Stimulated activated CD4-positive, alpha-beta T cell treated with anti-CD3 and anti-CD28 coated beads, TNF-alpha, amount 100 ng/mL, for 1 hour (primary cell): ENCODE results near the gene SECTM1.
A peak's percentile ranks its signal among the peaks of the same experiment; 100 is the strongest.

Experiments used
- DNase-seq, 3 donors: peaks; one replicate each; pipeline ENCODE4 v3.0.0-alpha.2; 2020; ENCODE audit warnings: low read depth in 3 of 3, low spot score in 1 of 3

The SECTM1 gene

DNA sequence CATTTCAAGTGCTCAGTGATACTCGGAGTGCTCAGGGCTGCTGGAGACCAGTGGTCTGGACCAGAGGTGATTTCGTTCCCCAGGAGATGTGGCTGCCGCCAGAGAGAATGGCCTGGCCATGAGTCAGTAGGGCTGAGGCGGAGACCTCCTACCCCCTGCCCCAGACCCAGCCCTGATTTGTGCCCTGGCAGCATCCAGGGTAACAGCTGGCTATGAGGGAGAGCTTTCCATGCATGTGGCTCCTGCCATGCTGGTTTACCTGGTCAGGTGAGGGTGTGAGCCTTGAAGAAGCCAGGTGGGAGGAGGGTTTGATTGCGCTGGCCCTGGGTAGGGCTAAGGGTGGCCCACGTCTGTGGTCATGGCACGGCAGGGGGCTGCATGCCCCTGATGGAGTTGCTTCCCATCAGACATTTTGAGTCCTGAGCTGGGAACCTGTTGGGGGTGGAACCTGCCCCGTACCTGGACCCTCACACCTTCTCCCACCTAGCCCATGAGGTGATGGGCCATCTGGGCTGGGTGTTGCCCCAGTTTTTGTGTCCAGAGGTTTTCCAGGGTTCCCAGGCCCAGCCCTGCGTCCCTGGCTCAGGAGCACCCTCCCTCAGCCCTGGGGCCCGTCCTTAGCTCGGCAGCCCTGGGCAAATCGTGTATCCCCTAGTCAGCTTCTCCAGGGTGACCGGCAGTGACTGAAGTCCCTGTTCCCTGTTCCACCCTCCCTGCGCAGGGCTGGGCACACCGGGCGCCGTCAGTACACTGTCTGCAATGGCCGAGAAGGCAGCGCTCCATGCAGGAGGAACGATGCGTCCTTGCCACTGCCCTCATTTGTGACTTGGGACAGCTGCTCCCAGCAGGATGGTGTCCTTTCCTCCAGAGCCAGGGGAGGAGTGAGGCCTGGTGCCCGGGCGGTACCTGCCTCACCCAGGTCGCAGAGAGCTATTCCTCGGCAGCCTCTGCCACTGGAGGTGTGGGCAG, 51.0 kb downstream of the SECTM1 start:
- no peak for DNase-seq

DNA sequence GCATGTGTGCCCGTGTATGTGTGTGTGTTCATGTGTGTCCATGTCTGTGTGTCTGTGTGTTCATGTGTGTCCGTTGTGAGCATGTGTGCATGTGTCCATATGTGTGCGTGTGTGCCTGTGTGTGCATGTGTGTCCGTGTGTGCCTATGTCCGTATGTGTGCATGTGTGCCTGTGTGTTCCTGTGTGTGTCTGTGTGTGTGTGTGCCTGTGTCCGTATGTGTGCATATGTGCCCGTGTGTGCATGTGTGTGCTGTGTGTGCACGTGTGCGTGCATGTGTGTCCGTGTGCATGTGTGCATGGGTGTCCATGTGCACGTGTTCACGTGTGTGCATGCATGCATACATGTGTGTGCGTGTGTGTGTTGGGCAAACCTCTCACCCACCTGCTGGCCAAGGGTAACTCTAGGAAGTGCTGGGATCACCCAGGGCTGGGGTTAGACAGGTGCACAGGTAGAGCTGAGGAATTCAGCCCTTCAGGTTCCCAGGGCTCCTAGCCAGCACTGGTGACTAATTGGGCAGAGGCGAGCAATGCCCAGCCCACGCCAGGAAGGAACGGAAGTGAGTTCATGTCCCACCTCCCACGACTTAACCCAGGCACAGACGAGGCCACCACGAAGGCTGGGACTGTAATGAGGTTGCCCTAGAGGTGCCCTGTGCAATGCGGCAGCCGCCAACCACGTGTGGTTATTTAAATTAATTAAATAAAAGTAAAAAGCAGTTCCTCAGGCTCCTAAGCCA, 51.9 kb downstream of the SECTM1 start:
- no peak for DNase-seq

DNA sequence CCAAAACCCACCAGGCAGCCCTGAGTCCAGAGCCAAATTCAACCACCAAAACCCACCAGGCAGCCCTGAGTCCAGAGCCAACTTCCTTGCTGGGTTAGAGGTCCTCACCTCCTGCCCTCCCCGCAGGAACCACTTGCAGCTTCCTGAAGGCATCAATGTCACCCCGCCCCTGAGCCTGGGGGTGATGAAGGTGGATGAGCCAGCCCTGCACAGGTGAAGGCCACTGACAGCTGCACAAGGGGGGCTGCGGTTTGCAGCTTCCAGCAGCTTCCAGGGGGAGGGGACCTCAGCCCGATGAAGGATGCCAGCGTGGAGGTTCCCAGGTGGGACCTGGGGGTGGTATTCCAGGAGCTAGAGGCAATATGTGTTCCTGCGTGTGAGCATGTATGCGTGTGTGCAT, 52.5 kb downstream of the SECTM1 start:
- no peak for DNase-seq

DNA sequence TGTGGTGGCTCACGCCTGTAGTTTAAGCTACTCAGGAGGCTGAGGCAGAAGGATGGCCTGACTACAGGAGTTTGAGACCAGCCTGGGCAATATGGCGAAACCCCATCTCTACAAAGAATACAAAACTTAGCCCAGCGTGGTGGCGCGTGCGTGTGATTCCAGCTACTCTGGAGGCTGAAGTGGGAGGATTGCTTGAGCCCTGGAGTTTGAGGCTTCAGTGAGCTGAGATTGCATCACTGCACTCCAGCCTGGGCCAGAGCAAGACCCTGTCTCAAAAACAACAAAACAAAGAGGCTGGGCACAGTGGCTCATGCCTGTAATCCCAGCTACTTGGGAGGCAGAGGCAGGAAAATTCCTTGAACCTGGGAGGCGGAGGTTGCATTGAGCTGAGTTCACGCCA, 53.0 kb downstream of the SECTM1 start:
- DNase-seq: no peak

DNA sequence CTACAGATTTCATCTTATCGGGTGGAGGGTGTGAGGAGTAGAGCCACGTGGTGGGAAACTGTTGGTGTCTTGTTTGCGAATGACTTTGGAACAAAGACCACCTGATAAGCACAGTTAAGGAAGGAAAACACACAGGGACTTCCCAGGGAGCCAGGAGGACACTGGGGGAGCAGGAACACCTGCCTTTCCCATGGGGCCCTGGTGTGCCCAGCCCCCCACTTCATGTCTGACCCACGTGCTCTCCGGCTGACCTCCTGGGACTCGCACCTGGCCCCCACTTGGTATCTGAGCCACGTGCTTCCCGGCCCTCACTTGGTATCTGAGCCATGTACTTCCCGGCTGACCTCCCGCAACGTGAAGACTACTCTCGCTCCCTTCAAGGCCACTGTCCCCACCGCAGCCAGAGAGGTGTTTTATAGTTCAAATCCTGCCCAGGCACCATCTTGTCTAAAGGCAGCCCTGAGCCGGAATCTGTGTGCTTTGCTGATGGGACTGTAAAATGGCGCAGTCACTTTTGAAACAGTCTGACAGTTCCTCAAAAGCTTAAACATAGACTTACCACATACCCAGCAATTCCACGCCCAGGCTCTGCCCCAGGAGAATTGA, 54.7 kb downstream of the SECTM1 start:
- DNase-seq: no peak

DNA sequence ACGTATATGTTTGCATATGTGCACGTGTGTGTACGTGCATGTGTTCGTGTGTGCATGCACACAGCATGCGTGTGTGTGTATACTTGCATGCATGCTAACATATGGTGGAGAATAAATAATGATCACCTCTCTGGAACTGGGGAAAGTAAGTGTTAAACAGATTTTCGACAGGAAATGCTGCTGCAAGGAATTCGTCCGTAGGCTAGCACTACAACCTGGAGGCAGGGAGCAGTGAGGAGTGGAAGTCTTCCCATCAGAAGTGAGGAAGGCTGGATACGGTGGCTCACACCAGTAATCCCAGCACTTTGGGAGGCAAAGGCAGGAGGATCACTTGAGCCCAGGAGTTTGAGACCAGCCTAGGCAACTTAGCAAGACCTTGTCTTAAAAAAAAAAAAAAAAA, 55.3 kb downstream of the SECTM1 start:
- DNase-seq: no peak

DNA sequence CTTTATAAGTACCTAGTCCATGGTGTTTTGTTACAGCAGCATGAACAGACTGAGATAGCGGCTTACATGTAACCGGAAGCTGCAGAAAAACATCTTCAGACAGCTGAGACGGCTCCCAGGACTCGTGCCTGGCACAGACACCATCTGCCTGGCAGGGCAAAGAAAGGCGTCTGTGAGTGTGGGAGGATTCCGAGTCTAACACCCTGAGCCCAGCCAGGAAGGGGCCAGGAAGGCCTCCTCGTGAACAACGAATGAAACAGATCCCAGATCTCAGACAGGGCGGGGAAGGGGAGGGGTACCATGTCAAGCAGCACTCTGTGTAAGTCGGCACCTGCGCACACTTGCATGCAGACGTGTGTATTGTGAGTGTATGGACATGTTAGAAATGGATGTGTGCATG, 55.7 kb downstream of the SECTM1 start:
- no peak for DNase-seq

DNA sequence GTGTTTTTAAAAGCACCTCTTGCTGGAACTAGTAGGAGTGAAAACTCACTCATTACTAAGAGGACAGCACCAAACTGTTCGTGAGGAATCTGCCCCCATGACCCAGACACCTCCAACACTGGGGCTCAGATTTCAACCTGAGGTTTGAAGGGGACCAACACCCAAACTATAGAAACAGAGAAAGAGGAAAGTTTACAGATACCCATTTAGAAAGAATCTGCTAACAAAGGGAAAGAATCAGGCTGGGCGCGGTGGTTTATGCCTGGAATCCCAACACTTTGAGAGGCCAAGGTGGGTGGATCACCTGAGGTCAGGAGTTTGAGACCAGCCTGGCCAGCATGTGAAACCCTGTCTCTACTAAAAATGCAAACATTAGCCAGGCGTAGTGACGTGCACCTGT, 56.6 kb downstream of the SECTM1 start:
- no peak for DNase-seq

DNA sequence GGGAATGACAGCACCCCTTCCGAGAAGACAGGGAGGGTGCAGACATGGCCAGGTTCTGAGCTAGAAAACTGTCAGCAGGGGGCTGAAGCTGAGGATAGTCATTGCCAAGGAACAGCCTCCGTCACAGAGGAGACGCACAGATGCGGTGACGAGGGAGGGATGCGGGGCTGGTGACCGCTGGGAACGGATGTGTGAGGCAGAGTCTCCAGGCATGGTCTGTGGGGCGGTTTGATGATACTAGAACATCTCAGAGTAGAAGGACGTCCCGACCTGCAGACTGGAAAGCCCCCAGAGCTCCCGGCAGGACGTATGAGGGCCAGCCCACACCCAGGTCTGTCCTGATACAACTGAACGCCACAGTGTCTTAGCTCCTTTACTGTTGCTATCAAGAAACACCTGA, 58.2 kb downstream of the SECTM1 start:
- DNase-seq: no peak

DNA sequence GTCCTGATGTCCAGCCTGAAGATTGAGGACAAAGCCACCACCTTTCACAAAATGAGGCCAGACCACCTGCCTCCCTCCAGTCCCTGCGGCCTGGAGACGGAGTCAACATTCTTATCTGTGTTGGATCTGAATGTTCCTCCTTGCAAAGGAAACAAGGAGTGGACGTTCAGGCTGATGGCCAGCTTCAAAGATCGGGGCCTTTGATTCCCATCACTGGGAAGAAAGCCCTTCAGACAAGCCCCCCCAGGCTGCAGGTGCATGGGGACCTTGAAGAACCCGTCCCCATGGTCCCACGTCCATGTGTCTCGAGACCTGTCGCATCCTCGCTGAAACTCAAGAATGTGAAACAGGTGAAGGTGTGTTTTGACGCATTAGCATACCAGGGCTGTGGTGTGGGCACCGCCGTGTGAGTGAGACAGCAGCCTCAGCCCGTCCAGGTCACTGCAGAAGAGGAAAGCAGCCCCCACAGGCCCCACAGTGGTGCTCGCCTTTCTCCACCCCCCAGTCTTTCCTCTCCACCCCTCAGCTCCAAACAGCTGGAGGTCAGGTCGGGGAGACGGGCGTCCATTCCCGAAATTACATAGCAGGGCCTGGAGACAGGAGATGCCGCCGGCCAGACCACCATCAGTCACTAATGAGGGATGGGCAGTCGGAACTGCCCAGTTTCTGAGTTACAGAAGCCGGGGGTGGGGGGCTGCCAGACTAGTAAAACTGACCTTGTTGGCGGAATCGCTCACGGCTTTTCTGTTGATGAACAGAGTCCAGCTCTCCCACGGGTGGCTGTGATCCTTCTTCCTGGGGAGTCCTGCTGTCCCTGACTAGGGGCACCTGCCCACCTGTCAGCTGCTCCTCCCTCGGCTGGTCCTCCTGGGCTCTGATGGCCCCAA, 59.2 kb downstream of the SECTM1 start:
- DNase-seq: no peak

DNA sequence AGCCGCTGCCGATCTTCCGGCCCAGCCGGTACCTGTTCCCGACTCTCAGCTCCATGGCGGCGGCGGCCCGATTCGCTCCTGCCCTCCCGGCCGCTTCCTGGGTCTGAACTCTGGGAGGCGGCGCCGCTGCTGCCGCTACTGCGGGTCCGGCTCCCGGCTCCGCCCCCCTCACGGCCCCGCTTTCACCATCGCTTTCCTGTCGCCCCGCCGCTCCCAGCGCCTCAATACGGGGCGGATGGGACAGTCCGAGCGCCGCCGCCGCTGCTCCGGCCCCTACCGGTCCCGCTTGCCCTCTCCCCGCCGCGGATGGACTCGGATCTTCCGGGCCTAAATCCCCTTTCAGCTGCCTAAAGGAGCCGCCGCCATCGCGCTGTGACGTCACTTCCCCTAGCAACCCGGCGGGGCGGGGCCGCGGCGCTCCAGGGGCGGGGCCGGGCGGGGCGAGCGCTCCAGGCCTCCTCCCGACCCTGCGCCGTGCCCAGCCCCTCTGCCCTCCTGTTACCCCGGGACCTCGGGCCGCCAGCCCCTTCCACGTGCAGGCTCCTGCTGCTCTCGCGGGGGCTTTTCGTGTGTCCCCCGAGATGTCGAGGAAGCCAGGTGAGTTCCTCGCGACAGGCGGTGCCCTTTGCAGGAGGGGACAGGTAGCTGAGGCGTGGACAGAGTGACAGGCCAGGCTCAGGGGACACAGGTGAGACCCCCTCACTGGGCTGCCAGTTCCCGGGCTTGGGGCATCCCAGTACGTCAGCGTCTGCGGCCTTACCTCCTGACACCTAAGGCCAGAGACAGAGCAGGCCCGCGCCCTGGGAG, 60.0 kb downstream of the SECTM1 start, which contains the start of gene CSNK1D:
CSNK1D (minus strand) TSS at position 374 of the 807 bp plus-strand sequence; CDS start at position 55, 319 bp downstream.
- DNase-seq: peak; percentile 74 to 93 (median 81)

DNA sequence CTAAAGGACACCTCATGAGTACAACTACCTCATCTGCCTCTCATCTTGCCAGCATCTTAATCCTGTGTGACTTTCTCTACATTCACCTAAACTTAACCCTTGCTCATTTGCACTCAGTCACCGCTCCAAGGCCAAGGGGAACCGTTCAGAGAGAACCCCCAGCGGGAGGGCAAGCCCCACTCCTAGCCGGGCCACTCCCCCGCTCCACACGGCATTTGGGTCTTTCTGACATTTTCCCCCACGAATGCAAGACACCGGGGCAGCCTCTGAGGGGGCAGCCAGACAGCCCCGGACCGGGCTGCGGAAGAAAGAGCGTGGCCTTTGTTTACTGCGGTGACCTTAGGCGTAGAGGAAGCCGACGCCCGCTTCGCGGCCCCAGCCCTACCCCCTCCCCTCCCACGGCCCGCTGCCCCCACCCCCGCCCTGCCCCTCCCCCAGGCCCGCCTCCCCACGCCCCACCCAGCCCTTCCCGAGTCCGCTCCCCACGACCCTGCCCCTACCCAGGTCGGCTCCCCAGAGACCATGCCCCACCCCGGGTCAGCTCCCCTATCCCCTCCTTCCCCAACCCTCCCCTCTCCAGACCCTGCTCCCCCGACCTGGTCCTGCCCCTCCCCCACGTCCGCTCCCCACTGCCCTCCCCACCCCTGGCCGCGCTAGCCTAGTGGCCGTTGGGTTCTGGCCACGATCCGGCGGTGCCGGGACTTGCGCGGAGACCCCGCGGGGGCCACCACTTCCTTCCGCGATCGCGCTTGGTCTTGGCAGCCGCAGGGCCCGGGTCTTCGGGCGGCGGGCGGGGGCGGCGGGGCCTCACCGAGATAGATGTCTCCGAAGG, 60.9 kb downstream of the SECTM1 start:
- DNase-seq: peak in 1 of 3 donors; percentile 18

DNA sequence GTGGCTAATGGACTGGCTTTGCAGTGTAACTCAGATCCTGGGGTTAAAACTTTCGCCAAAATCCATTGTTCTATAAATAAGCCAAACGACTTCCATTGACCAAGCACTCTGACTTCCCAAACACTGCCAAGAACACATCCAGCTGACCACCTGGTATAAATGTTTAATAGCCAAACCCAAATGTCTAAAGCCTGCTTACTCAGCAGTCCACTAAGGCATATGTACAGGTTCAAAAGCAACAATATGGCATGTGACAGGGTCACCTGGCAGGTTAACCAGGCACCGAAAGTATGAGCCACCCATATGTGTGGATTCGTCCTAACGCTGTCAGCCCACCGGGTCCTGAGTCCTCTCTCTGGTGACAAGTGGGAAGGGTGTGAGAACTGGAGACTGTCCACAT, 62.2 kb downstream of the SECTM1 start:
- no peak for DNase-seq
